Right lobe of liver (tissue), 6 donors: ENCODE results near the gene KRTAP12-3. TPM values are rescaled to one million over a fixed set of nuclear protein-coding genes. Genes with fewer than 3 reads are reported as not detected.
"Not testable (repeated sequence)": the region's sequence is repeated elsewhere in the genome, so short reads cannot be mapped to it uniquely, and the experiment has no call there.

Source experiments
- ATAC-seq, 4 donors: fragments of 200-7000 bp; cut with Tn5 transposase; one replicate each; pipeline ENCODE4 v1.9.1; 2020; ENCODE audit warnings: mild to moderate bottlenecking in 4 of 4, moderate library complexity in 4 of 4
- DNase-seq, 3 donors: peaks; one replicate each; pipeline ENCODE4 v3.0.0-alpha.2; 2020
- H3K27ac ChIP-seq, 3 donors: fragments of 200-600 bp; one replicate each; pipeline ENCODE4 v1.8.0; 2022
- H3K27me3 ChIP-seq, 2 donors: fragments of 200-600 bp; one replicate each; pipeline ENCODE4 v1.8.0; 2022
- H3K36me3 ChIP-seq, 4 donors: fragments of 200-600 bp; sonication (generic) in 1 of 4; one replicate each; pipeline versions ENCODE4 v1.5.1 to v1.8.0; 2017 to 2022; ENCODE audit warnings: control low read depth in 1 of 4
- H3K4me1 ChIP-seq, 4 donors: fragments of 200-600 bp; sonication (generic) in 1 of 4; one replicate each; pipeline versions ENCODE4 v1.5.1 to v1.8.0; 2017 to 2022; ENCODE audit warnings: control low read depth in 1 of 4
- H3K4me3 ChIP-seq, 3 donors: fragments of 200-600 bp; one replicate each; pipeline ENCODE4 v1.8.0; 2022
- H3K9me3 ChIP-seq, 4 donors: fragments of 200-600 bp; sonication (generic) in 1 of 4; one replicate each; pipeline versions ENCODE4 v1.5.1 to v1.8.0; 2017 to 2022; ENCODE audit warnings: control low read depth in 1 of 4
- POLR2A ChIP-seq: fragments of 450-650 bp; IDR thresholded peaks from one replicate; pipeline ENCODE4 v1.6.1; 2017; ENCODE audit warnings: antibody characterized with exemption, mild to moderate bottlenecking
- WGBS: methylation state at CpG from one replicate; pipeline ENCODE4 v1.1.6; 2018; ENCODE audit warnings: low coverage, low lambda C conversion rate; ENCODE audit not compliant: insufficient coverage; ENCODE audit errors: missing lambda C conversion rate; 5-methylcytosine and 5-hydroxymethylcytosine counted together
- intact Hi-C, 2 donors: fragments of 100-400 bp; cut with DNase I; formaldehyde crosslinking; loops; one replicate each; pipeline versions ENCODE4 v1.11.2 to v1.14.1; 2022
- total RNA-seq, 6 experiments: library from RNA; depleted of rRNA in 2 of 6; stranded (reverse); fragments of >200 nt in 2 of 6; fragmentation: NEBNext Ultra II Directional in 3 of 6; extraction: Animal tissue kit (Norgen Biotek cat#: 25700) in 3 of 6; gene quantifications; one replicate each; pipeline versions ENCODE4 v1.1.0 to v1.2.4, GENCODE V29; 2016 to 2023
- TF ChIP-seq, protein P1 (sequence below), 4 donors: fragments of 200-600 bp in 3 of 4; fragments of 450-650 bp in 1 of 4; IDR thresholded peaks; one replicate each; pipeline versions ENCODE4 v1.5.1 to v1.8.0; 2016 to 2022; ENCODE audit warnings: antibody characterized with exemption in 4 of 4, mild to moderate bottlenecking in 2 of 4
- donor health status: DM: no; HTN: yes; CAD: no.
- donor health status: DM: no; HTN: no; CAD: no.
- donor health status: DM: no; HTN: no; CAD: no.
- donor health status: DM: no; HTN: yes; CAD: no.
- donor health status: DM: no; HTN: yes; CAD: no.

Gene KRTAP12-3
- total RNA-seq, 6 experiments from 2014 or later = not detected

DNA sequence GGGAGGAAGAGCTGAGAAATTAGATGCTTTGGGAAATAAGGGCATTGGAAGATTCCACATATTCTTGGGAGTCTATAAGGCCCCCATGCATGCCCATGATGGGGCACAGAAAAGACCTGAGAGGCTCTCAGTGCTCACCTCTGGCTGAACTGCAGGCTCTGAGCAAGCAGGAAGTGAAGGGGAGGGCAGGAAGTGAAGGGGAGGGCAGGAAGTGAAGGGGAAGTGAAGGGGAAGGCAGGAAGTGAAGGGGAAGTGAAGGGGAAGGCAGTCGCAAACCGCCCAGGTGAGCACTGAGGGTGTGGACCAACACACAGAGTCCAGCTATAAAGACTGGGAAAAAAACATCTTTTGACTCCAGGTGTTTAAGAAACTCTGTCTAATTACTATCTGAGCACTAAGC, 27.3 kb upstream of the KRTAP12-3 start:
- no peaks in the 10 kb centered on the region for H3K27me3 ChIP-seq
- no peaks in the 10 kb centered on the region for H3K4me1 ChIP-seq
- H3K4me3 ChIP-seq = no peak overlapping the region
- TF ChIP-seq, protein P1, sequence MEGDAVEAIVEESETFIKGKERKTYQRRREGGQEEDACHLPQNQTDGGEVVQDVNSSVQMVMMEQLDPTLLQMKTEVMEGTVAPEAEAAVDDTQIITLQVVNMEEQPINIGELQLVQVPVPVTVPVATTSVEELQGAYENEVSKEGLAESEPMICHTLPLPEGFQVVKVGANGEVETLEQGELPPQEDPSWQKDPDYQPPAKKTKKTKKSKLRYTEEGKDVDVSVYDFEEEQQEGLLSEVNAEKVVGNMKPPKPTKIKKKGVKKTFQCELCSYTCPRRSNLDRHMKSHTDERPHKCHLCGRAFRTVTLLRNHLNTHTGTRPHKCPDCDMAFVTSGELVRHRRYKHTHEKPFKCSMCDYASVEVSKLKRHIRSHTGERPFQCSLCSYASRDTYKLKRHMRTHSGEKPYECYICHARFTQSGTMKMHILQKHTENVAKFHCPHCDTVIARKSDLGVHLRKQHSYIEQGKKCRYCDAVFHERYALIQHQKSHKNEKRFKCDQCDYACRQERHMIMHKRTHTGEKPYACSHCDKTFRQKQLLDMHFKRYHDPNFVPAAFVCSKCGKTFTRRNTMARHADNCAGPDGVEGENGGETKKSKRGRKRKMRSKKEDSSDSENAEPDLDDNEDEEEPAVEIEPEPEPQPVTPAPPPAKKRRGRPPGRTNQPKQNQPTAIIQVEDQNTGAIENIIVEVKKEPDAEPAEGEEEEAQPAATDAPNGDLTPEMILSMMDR (IDR thresholded peaks at IDR 0.05) = no peak
- TF ChIP-seq POLR2A = no peak
- DNase-seq = no peak
- WGBS = 63% methylated on average over 2 of the region's 2 CpGs
- H3K27ac ChIP-seq = no peak overlapping the region
- peaks cover 0 to 7% (median 0%) of the 10 kb centered on the region in 4 donors for H3K9me3 ChIP-seq
- no peak for ATAC-seq
- no peaks in the 10 kb centered on the region for H3K36me3 ChIP-seq
- intact Hi-C loops = no loop called here

DNA sequence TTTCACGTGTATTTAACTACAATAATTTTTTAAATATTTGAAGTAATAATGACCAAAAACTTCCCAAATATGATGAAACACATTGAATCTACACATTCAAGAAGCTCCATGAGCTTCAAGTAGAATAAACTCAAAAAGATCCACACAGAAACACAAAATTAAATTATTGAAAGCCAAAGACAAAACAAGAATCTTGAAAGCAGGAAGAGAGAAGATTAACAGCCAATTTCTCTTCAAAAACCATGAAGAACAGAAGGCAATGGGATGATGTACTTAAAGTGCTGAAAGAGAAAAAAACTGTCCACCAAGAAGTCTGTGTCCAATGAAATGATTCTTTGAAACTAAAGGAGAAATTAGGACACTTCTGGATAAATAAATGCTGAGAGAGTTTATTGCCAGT, 25.7 kb upstream of the KRTAP12-3 start:
- H3K27ac ChIP-seq = no peak overlapping the region
- no peak for ATAC-seq

GRCh38 chr21:44636209-44637017, 21.3 kb upstream of the KRTAP12-3 start:
- ATAC-seq (peak in 1 of 4 donors; percentile 27), DNase-seq (no peak)
- Histone ChIP-seq H3K36me3 (no peaks in the 10 kb centered on the region), H3K27ac (no peak overlapping the region), H3K27me3 (no peaks in the 10 kb centered on the region), H3K9me3 (peaks cover 0 to 4% (median 0%) of the 10 kb centered on the region in 4 donors), H3K4me3 (no peak overlapping the region), H3K4me1 (no peaks in the 10 kb centered on the region)
- TF ChIP-seq, protein P1 (IDR thresholded peaks at IDR 0.05) = no peak
- no peak for TF ChIP-seq POLR2A
- 72% methylated on average over 11 of the region's 15 CpGs for WGBS
- intact Hi-C loops = no loop called here

More for the DNA sequence above, 25.7 kb upstream of the KRTAP12-3 start:
- Histone ChIP-seq H3K4me3 (no peak overlapping the region), H3K4me1 (no peaks in the 10 kb centered on the region), H3K27me3 (no peaks in the 10 kb centered on the region), H3K36me3 (no peaks in the 10 kb centered on the region), H3K9me3 (peaks cover 0 to 7% (median 0%) of the 10 kb centered on the region in 4 donors)
- DNase-seq = no peak
- intact Hi-C loops = no loop called here
- WGBS = 50% methylated on average over 1 of the region's 1 CpG
- TF ChIP-seq, protein P1 (IDR thresholded peaks at IDR 0.05) = no peak
- TF ChIP-seq POLR2A = no peak

- TF ChIP-seq, protein P1 (IDR thresholded peaks at IDR 0.05) = no peak
- TF ChIP-seq POLR2A = no peak
- no peak within 1 kb of the TSS for H3K27ac ChIP-seq
- H3K27me3 ChIP-seq = no peaks in the 10 kb centered on the region
- 57% methylated on average over 9 of the region's 21 CpGs for WGBS
- H3K9me3 ChIP-seq = peaks cover 0 to 4% (median 0%) of the 10 kb centered on the region in 4 donors
- H3K4me1 ChIP-seq = no peaks in the 10 kb centered on the region
- no peaks in the 10 kb centered on the region for H3K36me3 ChIP-seq
- no peak within 1 kb of the TSS for H3K4me3 ChIP-seq
- intact Hi-C loops = no loop called here
- DNase-seq (no peak), ATAC-seq (peak in 1 of 4 donors; percentile 18)
Measured at GRCh38 chr21:44637018-44637850, 20.5 kb upstream of the KRTAP12-3 start, which contains the start of gene KRTAP10-10. KRTAP10-10 (plus strand) TSS chr21:44637356; CDS start chr21:44637418, 62 bp downstream.

- WGBS = 33% methylated on average over 9 of the region's 12 CpGs
- H3K4me1 ChIP-seq, intact Hi-C loops: not testable (repeated sequence)
Measured at GRCh38 chr21:44637851-44638348, 19.8 kb upstream of the KRTAP12-3 start.

DNA sequence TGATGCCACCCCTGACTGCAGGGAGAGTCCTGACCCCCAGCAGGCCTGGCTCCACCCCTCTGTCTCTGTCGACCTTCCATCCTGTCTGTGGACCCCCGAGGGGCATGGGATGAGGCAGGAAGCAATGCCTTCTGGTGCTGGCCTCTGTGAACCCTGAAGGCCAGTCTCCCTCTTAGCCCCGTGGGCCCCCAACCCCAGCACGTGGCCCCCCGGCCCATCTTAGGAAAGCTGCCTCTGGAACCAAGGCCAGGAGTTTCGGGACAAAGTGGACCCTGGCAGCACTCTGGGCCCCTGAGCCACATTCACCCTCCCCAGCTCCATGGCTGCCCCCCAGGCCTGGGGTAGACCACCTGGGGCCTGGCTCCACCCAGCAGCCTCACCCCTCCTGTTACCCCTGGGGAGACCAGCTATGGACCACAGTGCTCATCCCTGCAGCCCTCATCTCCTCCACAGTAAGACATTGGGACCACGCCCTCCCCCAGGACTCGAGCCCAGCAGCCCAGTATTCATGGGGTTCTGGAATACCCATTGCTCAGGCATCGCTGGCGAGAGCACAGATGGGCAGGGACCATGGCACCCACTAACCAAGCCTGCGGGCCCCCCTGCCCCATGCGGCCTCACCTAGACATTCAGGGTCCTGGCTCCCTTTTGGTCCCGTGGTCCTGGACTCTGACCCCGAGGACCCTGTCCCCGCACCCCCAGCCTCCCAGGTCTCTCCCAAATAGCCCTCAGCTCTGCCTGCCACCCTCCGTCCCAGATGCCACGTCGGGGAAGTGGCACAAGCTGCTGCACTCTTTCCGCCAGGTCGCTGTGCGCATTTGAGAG, 19.0 kb upstream of the KRTAP12-3 start:
- H3K27ac ChIP-seq, intact Hi-C loops, H3K36me3 ChIP-seq, H3K4me1 ChIP-seq, H3K27me3 ChIP-seq, H3K4me3 ChIP-seq, DNase-seq, H3K9me3 ChIP-seq: not testable (repeated sequence)
- peak in 1 of 4 donors; percentile 10 for ATAC-seq
- WGBS = 65% methylated on average over 9 of the region's 21 CpGs

More at GRCh38 chr21:44637851-44638348, 19.8 kb upstream of the KRTAP12-3 start:
- not testable (repeated sequence) for H3K27me3 ChIP-seq, H3K4me3 ChIP-seq, H3K9me3 ChIP-seq, DNase-seq, H3K27ac ChIP-seq, ATAC-seq, H3K36me3 ChIP-seq
